Body of pancreas (tissue), 4 donors: ENCODE measurements around the gene ZNF391.
A peak's percentile ranks its signal among the peaks of the same experiment; 100 is the strongest.

Experiments
- CTCF ChIP-seq, 7 experiments: fragments of 450-650 bp in 4 of 7; fragments of 200-600 bp in 3 of 7; sonication (generic) in 3 of 7; IDR thresholded peaks; one replicate each; pipeline ENCODE4 v1.5.1; 2016 to 2019; ENCODE audit warnings: antibody characterized with exemption in 7 of 7
- POLR2A ChIP-seq, 3 donors: fragments of 450-650 bp; IDR thresholded peaks; one replicate each; pipeline ENCODE4 v1.6.1; 2016; ENCODE audit warnings: antibody characterized with exemption in 3 of 3, mild to moderate bottlenecking in 2 of 3

GRCh38 chr6:27374824-27375612 lies 13.5 kb upstream of the ZNF391 start:
- TF ChIP-seq CTCF (IDR thresholded peaks at IDR 0.05) (no peak), POLR2A (IDR thresholded peaks at IDR 0.05) (peak; percentile 24 to 67 (median 65))
